SU-DHL-6 (cell line): Measurements from ENCODE around the gene ACAD10.

Experiments used
- H2AFZ ChIP-seq: fragments of 200-600 bp; sonication (generic); 2 replicates; pipeline ENCODE4 v1.6.1; 2014; ENCODE audit warnings: low read depth, mild to moderate bottlenecking, moderate library complexity, mixed read lengths, antibody characterized with exemption, low read length; ENCODE audit not compliant: severe bottlenecking
- H3F3A ChIP-seq: fragments of 200-600 bp; shearing (Covaris generic); 2 replicates; pipeline ENCODE4 v1.6.0; 2016; ENCODE audit warnings: antibody characterized with exemption, mild to moderate bottlenecking; ENCODE audit not compliant: insufficient read depth
- H3K27ac ChIP-seq: fragments of 200-600 bp; sonication (generic); 2 replicates; pipeline ENCODE4 v1.5.1; 2016; ENCODE audit warnings: low read depth, mild to moderate bottlenecking, low read length, moderate library complexity, mixed read lengths
- H3K27me3 ChIP-seq: fragments of 200-600 bp; sonication (generic), shearing (Covaris generic); 2 replicates; pipeline ENCODE4 v1.6.0; 2014; ENCODE audit warnings: mild to moderate bottlenecking, low read length
- H3K36me3 ChIP-seq: fragments of 200-600 bp; sonication (generic); 2 replicates; pipeline ENCODE4 v1.6.1; 2014; ENCODE audit warnings: mild to moderate bottlenecking, low read length, mixed read lengths
- H3K4me2 ChIP-seq: fragments of 300-600, 200-600 bp; shearing (Covaris generic), sonication (generic); 2 replicates; pipeline ENCODE4 v1.6.0; 2014; ENCODE audit warnings: low read length, low read depth, mild to moderate bottlenecking; ENCODE audit not compliant: poor library complexity, severe bottlenecking
- H3K4me3 ChIP-seq: fragments of 200-600 bp; sonication (generic); 2 replicates; pipeline ENCODE4 v1.5.1; 2014; ENCODE audit warnings: antibody characterized with exemption, low read length, mild to moderate bottlenecking, mixed read lengths; ENCODE audit not compliant: insufficient read depth, poor library complexity, severe bottlenecking
- H3K79me2 ChIP-seq: fragments of 200-600 bp; sonication (generic); 2 replicates; pipeline ENCODE4 v1.6.1; 2014; ENCODE audit warnings: mild to moderate bottlenecking, low read length, moderate library complexity; ENCODE audit not compliant: insufficient read depth
- H3K9ac ChIP-seq: fragments of 200-600 bp; sonication (generic); 2 replicates; pipeline ENCODE4 v1.7.0; 2014; ENCODE audit warnings: mild to moderate bottlenecking, low read length
- H3K9me2 ChIP-seq: fragments of 200-600 bp; sonication (generic); replicated peaks from 2 replicates; pipeline ENCODE4 v1.6.1; 2014; ENCODE audit warnings: low read length; ENCODE audit not compliant: insufficient read depth
- H3K9me3 ChIP-seq: fragments of 200-600 bp; sonication (generic); 2 replicates; pipeline ENCODE4 v1.6.1; 2014; ENCODE audit warnings: low read length, mixed read lengths; ENCODE audit not compliant: insufficient read depth
- H4K20me1 ChIP-seq: fragments of 200-600 bp; sonication (generic); 2 replicates; pipeline ENCODE4 v1.6.1; 2014; ENCODE audit warnings: low read depth, mild to moderate bottlenecking, antibody characterized with exemption, low read length, moderate library complexity, mixed read lengths
- CTCF ChIP-seq: fragments of 200-600 bp; sonication (generic); IDR thresholded peaks from one replicate; pipeline ENCODE4 v1.5.1; 2017; ENCODE audit warnings: antibody characterized with exemption, mild to moderate bottlenecking, low read length, moderate library complexity; ENCODE audit not compliant: insufficient read depth, poor library complexity, severe bottlenecking
- EZH2phosphoT487 ChIP-seq: fragments of 200-600 bp; sonication (generic), shearing (Covaris generic); conservative IDR thresholded peaks from 2 replicates; pipeline ENCODE4 v1.6.1; 2018; ENCODE audit warnings: mild to moderate bottlenecking, antibody characterized with exemption, low read length, moderate library complexity, mixed read lengths

ACAD10 gene

GRCh38 chr12:111792856-111793235 lies 107.0 kb downstream of the ACAD10 start:
- TF ChIP-seq CTCF = no peak
- TF ChIP-seq EZH2phosphoT487 = no peak
- Histone ChIP-seq H3F3A (no peaks in the 10 kb centered on the region), H3K79me2 (no peaks in the 10 kb centered on the region), H3K36me3 (no peaks in the 10 kb centered on the region), H3K27me3 (no peaks in the 10 kb centered on the region), H3K4me3 (no peak overlapping the region), H2AFZ (no peak overlapping the region), H4K20me1 (no peaks in the 10 kb centered on the region), H3K4me2 (no peak overlapping the region), H3K27ac (no peak overlapping the region), H3K9me2 (no peaks in the 10 kb centered on the region), H3K9me3 (no peaks in the 10 kb centered on the region), H3K9ac (no peak overlapping the region)

- TF ChIP-seq EZH2phosphoT487 = no peak
- no peak for TF ChIP-seq CTCF
- no peaks in the 10 kb centered on the region for H3K9me2 ChIP-seq
- H3K9me3 ChIP-seq = no peaks in the 10 kb centered on the region
- H3F3A ChIP-seq = no peaks in the 10 kb centered on the region
- no peaks in the 10 kb centered on the region for H3K27me3 ChIP-seq
- no peaks in the 10 kb centered on the region for H4K20me1 ChIP-seq
- H3K27ac ChIP-seq = no peak overlapping the region
- no peak overlapping the region for H3K9ac ChIP-seq
- H3K4me2 ChIP-seq = no peak overlapping the region
- H3K36me3 ChIP-seq = no peaks in the 10 kb centered on the region
- H3K79me2 ChIP-seq = no peaks in the 10 kb centered on the region
- H2AFZ ChIP-seq = no peak overlapping the region
- no peak overlapping the region for H3K4me3 ChIP-seq
These were observed 112.3 kb downstream of the ACAD10 start for GRCh38 chr12:111798182-111798581.

- H3F3A ChIP-seq = no peaks in the 10 kb centered on the region
- no peaks in the 10 kb centered on the region for H3K27me3 ChIP-seq
- no peak overlapping the region for H3K9ac ChIP-seq
- H3K27ac ChIP-seq = no peak overlapping the region
- no peaks in the 10 kb centered on the region for H3K36me3 ChIP-seq
- no peaks in the 10 kb centered on the region for H3K79me2 ChIP-seq
- H3K9me3 ChIP-seq = no peaks in the 10 kb centered on the region
- TF ChIP-seq EZH2phosphoT487 = no peak
- H3K4me2 ChIP-seq = no peak overlapping the region
- H4K20me1 ChIP-seq = no peaks in the 10 kb centered on the region
- H3K9me2 ChIP-seq = no peaks in the 10 kb centered on the region
- no peak overlapping the region for H2AFZ ChIP-seq
- no peak overlapping the region for H3K4me3 ChIP-seq
These were observed 113.9 kb downstream of the ACAD10 start for GRCh38 chr12:111799758-111800157.

GRCh38 chr12:111803038-111803626 lies 117.3 kb downstream of the ACAD10 start:
- Histone ChIP-seq H3K9ac (no peak overlapping the region), H3K9me3 (no peaks in the 10 kb centered on the region), H3K4me3 (no peak overlapping the region), H3F3A (no peaks in the 10 kb centered on the region), H3K9me2 (no peaks in the 10 kb centered on the region), H3K79me2 (no peaks in the 10 kb centered on the region), H3K36me3 (no peaks in the 10 kb centered on the region), H4K20me1 (no peaks in the 10 kb centered on the region), H2AFZ (no peak overlapping the region), H3K27ac (no peak overlapping the region), H3K4me2 (no peak overlapping the region), H3K27me3 (no peaks in the 10 kb centered on the region)
- no peak for TF ChIP-seq EZH2phosphoT487
